ENCODE results near the gene EIF4H.

DNA sequence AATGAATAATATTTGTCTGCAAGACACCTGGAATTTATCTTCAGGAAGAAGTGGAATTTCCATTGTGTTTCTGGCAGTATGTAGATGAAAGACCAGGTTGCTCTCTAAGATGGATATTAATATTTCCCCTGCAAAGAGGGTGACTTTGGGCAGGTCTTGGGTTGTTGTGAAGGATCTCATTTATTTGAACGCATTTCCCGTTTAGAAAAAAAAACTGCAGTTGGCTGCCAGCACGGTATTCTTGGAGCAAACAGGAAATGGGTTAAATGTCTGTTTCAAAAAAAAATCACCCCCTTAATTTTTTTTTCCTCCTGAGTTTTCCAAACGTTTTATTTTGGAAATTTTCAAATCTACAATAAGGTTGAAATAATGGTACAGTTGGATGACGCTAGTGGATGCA, 11.5 kb downstream of the EIF4H start:
- TF ChIP-seq, protein P1, sequence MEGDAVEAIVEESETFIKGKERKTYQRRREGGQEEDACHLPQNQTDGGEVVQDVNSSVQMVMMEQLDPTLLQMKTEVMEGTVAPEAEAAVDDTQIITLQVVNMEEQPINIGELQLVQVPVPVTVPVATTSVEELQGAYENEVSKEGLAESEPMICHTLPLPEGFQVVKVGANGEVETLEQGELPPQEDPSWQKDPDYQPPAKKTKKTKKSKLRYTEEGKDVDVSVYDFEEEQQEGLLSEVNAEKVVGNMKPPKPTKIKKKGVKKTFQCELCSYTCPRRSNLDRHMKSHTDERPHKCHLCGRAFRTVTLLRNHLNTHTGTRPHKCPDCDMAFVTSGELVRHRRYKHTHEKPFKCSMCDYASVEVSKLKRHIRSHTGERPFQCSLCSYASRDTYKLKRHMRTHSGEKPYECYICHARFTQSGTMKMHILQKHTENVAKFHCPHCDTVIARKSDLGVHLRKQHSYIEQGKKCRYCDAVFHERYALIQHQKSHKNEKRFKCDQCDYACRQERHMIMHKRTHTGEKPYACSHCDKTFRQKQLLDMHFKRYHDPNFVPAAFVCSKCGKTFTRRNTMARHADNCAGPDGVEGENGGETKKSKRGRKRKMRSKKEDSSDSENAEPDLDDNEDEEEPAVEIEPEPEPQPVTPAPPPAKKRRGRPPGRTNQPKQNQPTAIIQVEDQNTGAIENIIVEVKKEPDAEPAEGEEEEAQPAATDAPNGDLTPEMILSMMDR (IDR thresholded peaks at IDR 0.05; ENCODE audit: insufficient read depth, low read depth, low read length) = no peak
- TF ChIP-seq EZH2 (IDR thresholded peaks at IDR 0.05; ENCODE audit: insufficient read depth, low read length) = no peak
